Measurements from ENCODE around the gene CALCOCO2.
A peak's percentile ranks its signal among the peaks of the same experiment; 100 is the strongest.

The CALCOCO2 gene

GRCh38 chr17:48908853-48909394 lies 78.1 kb downstream of the CALCOCO2 start:
- no peak for TF ChIP-seq CTCF (IDR thresholded peaks at IDR 0.05; ENCODE audit: borderline replicate concordance, insufficient read depth, low read depth, low read length)
- peak overlapping the region; percentile 85 for H3K4me3 ChIP-seq (ENCODE audit: low read depth, low read length)

GRCh38 chr17:48909783-48910182 lies 78.9 kb downstream of the CALCOCO2 start:
- TF ChIP-seq CTCF (IDR thresholded peaks at IDR 0.05; ENCODE audit: borderline replicate concordance, insufficient read depth, low read depth, low read length) = no peak
- peak overlapping the region; percentile 85 for H3K4me3 ChIP-seq (ENCODE audit: low read depth, low read length)

- peak overlapping the region; percentile 14 for H3K4me3 ChIP-seq (ENCODE audit: low read depth, low read length)
- no peak for TF ChIP-seq CTCF (IDR thresholded peaks at IDR 0.05; ENCODE audit: borderline replicate concordance, insufficient read depth, low read depth, low read length)
Measured at GRCh38 chr17:48910370-48910769, 79.5 kb downstream of the CALCOCO2 start.

GRCh38 chr17:48912476-48912875 lies 81.6 kb downstream of the CALCOCO2 start:
- TF ChIP-seq CTCF (IDR thresholded peaks at IDR 0.05; ENCODE audit: borderline replicate concordance, insufficient read depth, low read depth, low read length) = no peak
- no peak overlapping the region for H3K4me3 ChIP-seq (ENCODE audit: low read depth, low read length)
